Esophagus muscularis mucosa (tissue), 4 donors: ENCODE results near the gene LRPPRC. TPM values are rescaled to one million over a fixed set of nuclear protein-coding genes. Genes with fewer than 3 reads are reported as not detected.

Experiments
- DNase-seq: peaks from one replicate; pipeline ENCODE4 v3.0.0-alpha.2; 2017; ENCODE audit errors: extremely low spot score
- H3K27ac ChIP-seq, 4 donors: fragments of 200-600 bp; sonication (generic); replicated peaks in 1 of 4; 1 replicate in 3 of 4; 2 replicates in 1 of 4; pipeline ENCODE4 v1.5.1; 2016 to 2019; ENCODE audit warnings: mild to moderate bottlenecking in 1 of 4
- H3K27me3 ChIP-seq, 4 donors: fragments of 200-600 bp; sonication (generic); one replicate each; pipeline versions ENCODE4 v1.5.1 to v1.6.0; 2016 to 2019
- H3K36me3 ChIP-seq, 4 donors: fragments of 200-600 bp; sonication (generic); one replicate each; pipeline ENCODE4 v1.5.1; 2016 to 2019
- H3K4me1 ChIP-seq, 4 donors: fragments of 200-600 bp; sonication (generic); one replicate each; pipeline ENCODE4 v1.5.1; 2016 to 2019
- H3K4me3 ChIP-seq, 4 donors: fragments of 200-600 bp; sonication (generic); 1 replicate in 2 of 4; 2 replicates in 2 of 4; pipeline ENCODE4 v1.5.1; 2016 to 2019; ENCODE audit warnings: mild to moderate bottlenecking in 4 of 4, moderate library complexity in 1 of 4
- H3K9me3 ChIP-seq, 4 donors: fragments of 200-600 bp; sonication (generic); 1 replicate in 3 of 4; 2 replicates in 1 of 4; pipeline ENCODE4 v1.5.1; 2016 to 2019
- CTCF ChIP-seq, 3 experiments: fragments of 200-600 bp in 2 of 3; fragments of 450-650 bp in 1 of 3; sonication (generic) in 2 of 3; IDR thresholded peaks; one replicate each; pipeline ENCODE4 v1.5.1; 2017 to 2019; ENCODE audit warnings: antibody characterized with exemption in 3 of 3, mild to moderate bottlenecking in 2 of 3, moderate library complexity in 1 of 3
- EP300 ChIP-seq: sonication (generic); formaldehyde crosslinking; IDR thresholded peaks from one replicate; pipeline ENCODE4 v1.6.1; 2017; ENCODE audit warnings: antibody characterized with exemption
- POLR2A ChIP-seq: fragments of 450-650 bp; IDR thresholded peaks from one replicate; pipeline ENCODE4 v1.6.1; 2017; ENCODE audit warnings: antibody characterized with exemption, moderate library complexity, mild to moderate bottlenecking, low read depth
- POLR2AphosphoS5 ChIP-seq, 2 donors: sonication (generic); formaldehyde crosslinking; IDR thresholded peaks; one replicate each; pipeline ENCODE4 v1.6.1; 2017; ENCODE audit warnings: antibody characterized with exemption in 2 of 2
- WGBS: methylation state at CpG from one replicate; pipeline ENCODE4 v1.1.5; 2018; 5-methylcytosine and 5-hydroxymethylcytosine counted together
- intact Hi-C: fragments of 100-400 bp; cut with DNase I; formaldehyde crosslinking; loops from one replicate; pipeline ENCODE4 v1.15.1; 2023
- total RNA-seq, 4 donors: library from RNA; depleted of rRNA; stranded (reverse); fragments of >200 nt; gene quantifications; one replicate each; pipeline versions ENCODE4 v1.1.0 to v1.2.1, GENCODE V29; 2016

Gene LRPPRC
- total RNA-seq, 4 donors from 2014 or later = 38.4 to 44.6 (median 43.0) TPM

- 81% methylated on average over 3 of the region's 3 CpGs for WGBS
- DNase-seq = no peak
Measured at GRCh38 chr2:43948370-43948769, 47.4 kb downstream of the LRPPRC start.

GRCh38 chr2:43946685-43947084 lies 49.1 kb downstream of the LRPPRC start:
- Histone ChIP-seq H3K27me3 (no peaks in the 10 kb centered on the region), H3K4me3 (no peak overlapping the region), H3K27ac (no peak overlapping the region), H3K36me3 (peaks cover 41 to 95% (median 62%) of the 10 kb centered on the region in 4 donors), H3K4me1 (peaks cover 0 to 7% (median 0%) of the 10 kb centered on the region in 4 donors), H3K9me3 (no peaks in the 10 kb centered on the region)
- 91% methylated on average over 4 of the region's 4 CpGs for WGBS
- intact Hi-C loops = no loop called here
- DNase-seq = no peak
- TF ChIP-seq EP300 (no peak), POLR2A (no peak), CTCF (IDR thresholded peaks at IDR 0.05) (no peak), POLR2AphosphoS5 (IDR thresholded peaks at IDR 0.05) (no peak)

More at GRCh38 chr2:43948370-43948769, 47.4 kb downstream of the LRPPRC start:
- intact Hi-C loops = no loop called here
- no peaks in the 10 kb centered on the region for H3K27me3 ChIP-seq
- H3K4me1 ChIP-seq = no peaks in the 10 kb centered on the region
- peaks cover 41 to 93% (median 68%) of the 10 kb centered on the region in 4 donors for H3K36me3 ChIP-seq
- H3K27ac ChIP-seq = no peak overlapping the region
- TF ChIP-seq POLR2A (no peak), EP300 (no peak), CTCF (IDR thresholded peaks at IDR 0.05) (no peak), POLR2AphosphoS5 (IDR thresholded peaks at IDR 0.05) (no peak)
- no peaks in the 10 kb centered on the region for H3K9me3 ChIP-seq
- H3K4me3 ChIP-seq = no peak overlapping the region

DNA sequence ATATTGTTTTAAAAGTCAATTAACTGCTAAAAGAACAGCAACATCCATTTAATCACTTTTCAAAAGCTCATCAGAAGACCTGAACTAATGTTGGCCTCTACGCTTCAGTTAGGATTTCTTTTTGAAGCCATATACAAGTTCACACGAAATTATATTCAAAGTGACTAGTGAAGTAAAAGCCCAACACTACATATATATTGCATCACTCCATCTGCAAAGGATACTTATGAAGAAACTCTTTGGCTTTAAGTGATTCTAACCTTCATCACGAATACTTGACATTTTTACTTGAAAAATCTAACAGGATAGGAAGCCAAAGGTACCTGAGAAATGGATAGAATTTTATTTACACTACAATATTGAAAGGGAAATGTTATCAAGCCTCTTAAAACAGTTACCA lies 50.4 kb downstream of the LRPPRC start:
- TF ChIP-seq POLR2AphosphoS5 (IDR thresholded peaks at IDR 0.05) (no peak), CTCF (IDR thresholded peaks at IDR 0.05) (no peak), EP300 (no peak), POLR2A (no peak)
- Histone ChIP-seq H3K4me1 (peaks cover 0 to 7% (median 2%) of the 10 kb centered on the region in 4 donors), H3K27me3 (no peaks in the 10 kb centered on the region), H3K36me3 (peaks cover 34 to 83% (median 56%) of the 10 kb centered on the region in 4 donors), H3K9me3 (no peaks in the 10 kb centered on the region), H3K4me3 (no peak overlapping the region), H3K27ac (no peak overlapping the region)
- DNase-seq = no peak
- intact Hi-C loops = no loop called here
- WGBS = 91% methylated on average over 3 of the region's 3 CpGs

DNA sequence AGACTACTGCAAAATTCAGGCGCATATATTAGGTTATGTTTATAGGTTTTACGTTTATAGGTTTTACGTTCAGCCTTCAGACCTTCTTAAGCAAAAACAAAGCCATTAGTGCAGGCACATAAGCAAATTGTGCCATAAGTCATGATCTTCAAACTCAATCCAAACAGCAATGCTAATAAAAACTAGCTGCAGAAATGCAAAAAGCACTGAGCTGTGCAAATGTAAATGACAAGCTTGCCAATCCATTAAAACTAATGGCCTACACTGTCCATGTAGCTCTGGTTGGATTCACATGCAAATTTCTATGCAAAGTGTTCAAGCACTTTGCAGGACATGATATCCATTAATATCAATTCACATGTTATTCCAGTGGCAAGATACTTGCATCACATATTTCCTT lies 50.9 kb downstream of the LRPPRC start:
- no peak overlapping the region for H3K4me3 ChIP-seq
- peaks cover 0 to 7% (median 2%) of the 10 kb centered on the region in 4 donors for H3K4me1 ChIP-seq
- no peak for TF ChIP-seq POLR2AphosphoS5 (IDR thresholded peaks at IDR 0.05)
- no peak for TF ChIP-seq CTCF (IDR thresholded peaks at IDR 0.05)
- TF ChIP-seq EP300 = no peak
- TF ChIP-seq POLR2A = no peak
- 94% methylated on average over 3 of the region's 3 CpGs for WGBS
- H3K9me3 ChIP-seq = no peaks in the 10 kb centered on the region
- no peak for DNase-seq
- intact Hi-C loops = no loop called here
- H3K27ac ChIP-seq = no peak overlapping the region
- H3K36me3 ChIP-seq = peaks cover 34 to 80% (median 55%) of the 10 kb centered on the region in 4 donors
- H3K27me3 ChIP-seq = no peaks in the 10 kb centered on the region
